ENCODE measurements around the gene APCS.

APCS gene, protein sequence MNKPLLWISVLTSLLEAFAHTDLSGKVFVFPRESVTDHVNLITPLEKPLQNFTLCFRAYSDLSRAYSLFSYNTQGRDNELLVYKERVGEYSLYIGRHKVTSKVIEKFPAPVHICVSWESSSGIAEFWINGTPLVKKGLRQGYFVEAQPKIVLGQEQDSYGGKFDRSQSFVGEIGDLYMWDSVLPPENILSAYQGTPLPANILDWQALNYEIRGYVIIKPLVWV

DNA sequence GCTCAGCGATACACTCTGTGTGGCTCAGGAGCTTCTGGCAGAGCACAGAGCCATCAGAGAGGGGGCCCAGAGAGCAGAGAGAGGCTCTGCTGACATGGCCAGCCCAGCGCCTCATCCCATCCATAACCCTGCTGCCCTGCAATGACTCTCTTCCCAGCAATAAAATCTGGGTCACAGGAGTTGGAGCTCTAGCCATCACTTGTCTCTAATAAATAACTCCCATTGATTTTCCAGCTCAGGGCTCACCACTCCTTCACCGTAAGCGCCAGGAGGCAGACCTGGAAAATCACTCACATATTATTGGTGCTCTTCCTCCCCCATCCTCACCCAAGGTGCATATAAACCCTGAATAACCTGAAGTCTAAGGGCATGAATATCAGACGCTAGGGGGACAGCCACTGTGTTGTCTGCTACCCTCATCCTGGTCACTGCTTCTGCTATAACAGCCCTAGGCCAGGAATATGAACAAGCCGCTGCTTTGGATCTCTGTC lies at the start of gene APCS:
APCS (plus strand) TSS at position 366 of the 491 bp plus-strand sequence; CDS start at position 462, 96 bp downstream.
- no peak for DNase-seq

DNA sequence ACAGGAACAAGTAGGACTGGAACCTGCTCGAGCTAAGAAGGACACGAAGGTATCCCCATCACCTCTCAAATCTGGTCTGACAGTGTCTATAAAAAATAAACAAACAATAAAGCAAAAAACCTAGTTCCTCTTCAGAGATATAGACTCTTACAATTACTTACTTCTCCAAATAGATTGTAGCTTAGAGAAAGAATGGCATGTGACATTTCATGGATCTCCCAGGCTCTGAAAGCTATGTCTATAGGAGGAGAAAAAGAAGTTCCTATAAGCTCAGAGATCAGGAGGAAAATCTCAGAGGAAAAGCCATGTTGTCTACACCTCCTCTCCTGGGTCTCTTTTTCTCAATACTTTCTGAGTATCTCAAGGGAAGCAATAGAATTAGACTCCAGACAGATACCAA lies 39.5 kb upstream of the APCS start:
- no peak for DNase-seq

DNA sequence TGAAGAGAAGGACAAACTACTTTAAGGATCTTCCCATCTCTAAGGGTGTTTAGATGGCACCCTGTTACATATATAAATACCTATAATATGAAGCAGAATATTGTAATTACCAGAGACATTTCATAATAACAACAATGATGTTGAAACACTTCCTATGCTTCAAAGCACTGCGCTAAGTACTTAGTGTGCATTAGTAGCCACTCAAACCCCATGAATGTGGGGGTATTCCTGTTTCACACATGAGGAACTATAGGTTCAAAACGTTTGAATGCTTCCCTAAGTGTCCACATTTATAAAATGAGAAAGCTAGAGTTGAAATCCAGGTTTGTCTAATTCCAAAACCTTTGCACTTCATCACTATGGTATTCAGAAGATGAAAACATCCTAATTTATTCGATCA lies 33.4 kb upstream of the APCS start:
- DNase-seq, result no peak

DNA sequence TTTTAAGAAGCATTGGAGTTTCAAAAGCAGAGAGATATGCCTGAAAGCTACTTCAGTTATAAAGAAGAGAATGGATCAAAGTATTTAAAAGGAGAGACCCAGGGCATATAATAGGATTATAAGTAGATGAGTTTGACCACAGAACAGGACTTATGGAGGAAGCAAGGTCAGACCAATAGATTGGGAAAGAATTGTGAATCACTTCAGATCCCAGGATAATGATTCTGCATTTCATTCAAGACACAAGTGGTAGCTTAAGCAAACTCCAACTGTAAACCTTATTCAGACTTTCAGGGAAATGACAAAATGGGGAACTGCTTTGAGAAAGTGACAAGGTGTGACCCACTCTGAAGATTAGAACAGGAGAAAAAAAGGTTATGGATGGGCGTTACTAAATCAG lies 32.9 kb upstream of the APCS start:
- DNase-seq, result no peak

DNA sequence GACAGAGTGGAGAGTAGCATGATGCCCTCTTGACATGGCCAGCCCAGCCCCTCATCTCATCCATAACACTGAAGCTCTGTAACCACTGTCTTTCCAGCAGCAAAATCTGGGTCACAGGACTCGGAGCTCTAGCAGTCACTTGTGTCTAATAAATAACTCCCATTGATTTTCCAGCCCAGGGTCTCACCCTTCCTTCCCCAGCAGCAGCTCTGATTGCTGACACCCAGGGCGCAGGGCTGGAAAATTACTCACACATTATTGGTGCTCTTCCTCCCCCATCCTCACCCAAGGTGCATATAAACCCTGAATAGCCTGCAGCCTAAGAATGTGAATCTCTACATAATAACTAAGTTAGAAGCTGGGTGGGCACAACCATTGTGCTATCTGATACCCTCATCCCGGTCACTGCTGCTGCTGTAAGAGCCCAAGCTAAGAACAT lies 30.7 kb upstream of the APCS start:
- DNase-seq, result no peak

DNA sequence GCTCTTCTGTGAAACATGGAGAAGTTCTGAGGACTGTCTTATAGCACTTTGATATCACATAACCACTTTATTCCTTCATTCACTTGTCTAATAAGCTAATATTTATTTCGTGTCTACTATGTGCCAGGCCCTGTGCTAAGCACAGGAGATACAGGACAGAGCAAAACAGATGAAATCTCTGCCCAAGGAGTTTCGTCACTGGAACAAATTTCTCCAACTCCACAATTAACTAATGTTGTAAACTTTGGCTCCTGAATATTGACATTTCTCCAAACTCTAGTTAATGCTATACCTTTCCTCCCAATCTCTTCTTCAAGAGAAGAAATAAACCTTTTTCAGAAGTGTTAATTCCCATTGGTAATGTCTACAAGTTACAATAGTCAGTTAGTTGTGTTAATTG lies 27.0 kb upstream of the APCS start:
- DNase-seq, result no peak

DNA sequence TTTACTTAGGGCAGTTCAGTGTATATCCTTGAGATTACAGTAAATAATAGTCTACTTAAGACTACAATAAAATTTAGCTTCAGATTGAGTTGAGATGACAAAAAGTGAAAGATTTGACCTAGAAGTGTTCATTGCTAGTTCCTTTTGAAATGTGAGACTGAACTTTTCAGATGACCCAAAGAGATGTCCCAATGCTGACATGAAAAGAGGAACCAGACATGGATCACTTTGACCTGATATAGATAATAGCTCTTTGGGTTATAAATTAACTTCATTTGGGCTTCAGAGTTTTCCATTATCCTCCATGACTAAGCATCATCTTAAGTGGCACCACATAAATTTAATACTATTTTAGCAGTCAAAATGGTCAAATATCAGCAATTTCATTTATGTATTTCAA lies 26.1 kb upstream of the APCS start:
- no peak for DNase-seq

DNA sequence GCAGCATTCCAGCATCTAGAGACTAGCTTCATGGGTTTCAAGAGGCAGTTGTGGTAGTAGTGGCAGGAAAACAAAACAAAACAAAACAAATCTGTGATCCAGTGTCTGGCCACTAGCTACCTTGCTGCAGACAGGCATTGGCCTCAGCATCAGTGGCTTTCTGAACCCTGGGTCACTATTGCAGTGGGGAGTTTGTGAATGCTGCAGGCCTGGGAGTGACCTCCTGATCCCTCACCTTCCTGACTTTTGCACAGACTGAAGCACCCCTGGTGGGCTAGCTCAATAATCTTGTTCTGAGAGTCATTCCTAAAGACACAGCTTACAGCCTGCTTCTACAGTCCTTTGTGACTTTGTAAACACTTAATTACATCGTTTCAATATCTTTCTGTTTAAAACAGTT lies 24.9 kb upstream of the APCS start:
- DNase-seq, result no peak

DNA sequence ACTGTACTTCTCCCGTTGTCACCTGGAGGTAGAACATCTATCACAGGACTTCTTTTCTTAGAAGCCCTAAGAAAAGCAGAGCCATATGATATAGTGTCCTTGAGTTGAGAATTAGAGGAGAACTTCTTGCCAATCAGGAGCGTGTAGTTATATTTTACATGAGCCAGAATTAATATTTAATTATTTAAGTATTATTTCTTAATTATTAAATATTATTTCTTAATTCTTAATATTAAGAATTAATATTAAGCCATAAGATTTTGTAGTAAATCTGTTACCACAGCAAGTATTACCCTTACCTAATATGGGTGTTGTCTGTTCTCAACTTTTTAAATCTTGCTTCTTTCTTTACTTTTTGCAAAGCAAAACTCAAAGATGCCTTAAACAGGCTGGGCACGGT lies 10.2 kb upstream of the APCS start:
- no peak for DNase-seq

DNA sequence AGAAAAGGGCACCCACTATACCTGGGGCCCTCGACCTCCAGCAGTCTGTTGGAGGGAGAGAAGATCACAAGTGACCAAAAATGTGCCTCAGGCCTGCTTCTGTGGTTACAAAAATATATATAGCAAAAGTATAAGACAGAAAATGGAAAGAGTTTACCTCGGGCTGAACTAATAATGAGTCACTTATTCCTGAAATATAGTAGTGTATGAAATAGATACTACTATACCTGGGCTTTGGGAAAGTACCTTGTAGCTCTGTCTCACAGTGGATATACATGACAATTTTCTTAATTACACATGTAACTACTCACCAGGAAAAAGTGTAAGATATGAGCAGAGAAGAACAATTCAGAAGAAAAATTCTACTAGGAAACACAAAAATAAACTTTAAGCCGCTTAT lies 7.3 kb upstream of the APCS start:
- no peak for DNase-seq

DNA sequence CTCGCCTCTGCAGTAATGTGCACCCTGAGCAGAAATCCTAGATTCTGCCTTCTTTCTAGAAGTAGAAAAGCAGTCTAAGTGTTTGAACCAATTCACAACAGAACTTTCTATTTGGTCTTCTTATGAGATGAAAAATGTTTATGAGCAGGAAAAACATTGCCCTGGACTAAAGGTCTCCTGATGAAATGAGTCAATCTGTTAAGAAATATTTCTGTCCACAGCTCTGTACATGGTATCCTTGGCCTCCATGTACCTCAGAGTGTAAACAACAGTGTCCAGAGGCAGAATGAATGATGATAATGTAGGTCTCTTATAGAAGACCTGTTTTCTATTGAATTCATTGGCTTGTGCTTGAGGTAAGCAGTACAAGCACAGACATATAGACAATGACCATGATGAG lies 6.2 kb upstream of the APCS start:
- no peak for DNase-seq

DNA sequence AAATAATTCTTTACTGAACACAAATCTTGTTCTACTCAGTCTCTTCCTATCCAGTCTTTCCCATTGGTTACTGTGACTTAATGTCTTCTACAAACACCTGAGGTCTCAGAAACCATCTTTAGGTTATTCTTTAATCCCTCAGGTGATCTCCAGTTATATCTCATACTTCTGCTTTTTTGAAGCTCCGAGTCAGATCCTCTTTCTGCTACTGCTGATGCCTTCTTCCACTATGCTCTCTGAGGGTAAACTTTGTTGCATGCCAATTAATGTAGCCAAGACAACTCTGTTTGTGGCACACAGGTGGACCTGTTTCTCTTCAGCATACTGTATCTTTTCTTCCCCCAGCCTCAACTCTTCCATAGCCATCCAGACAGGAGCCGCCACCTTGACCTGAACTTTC lies 3.1 kb upstream of the APCS start:
- no peak for DNase-seq

DNA sequence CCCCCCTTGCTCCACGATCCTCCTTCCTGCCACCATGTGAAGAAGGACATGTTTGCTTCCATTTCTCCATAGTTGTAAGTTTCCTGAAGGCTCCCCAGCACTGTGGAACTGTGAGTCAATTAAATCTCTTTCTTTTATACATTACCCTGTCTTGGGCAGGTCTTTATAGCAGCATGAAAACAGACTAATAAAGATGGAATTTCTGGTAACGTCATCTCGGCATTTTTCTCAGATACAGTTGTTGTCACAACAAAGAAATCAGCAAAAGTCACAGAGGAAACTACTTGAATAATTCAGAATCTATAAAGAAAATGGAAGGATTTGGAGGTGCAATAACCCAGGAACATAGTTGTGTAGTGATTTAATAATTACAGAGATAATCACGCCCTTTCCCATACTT lies 4.4 kb downstream of the APCS start:
- DNase-seq, result no peak

DNA sequence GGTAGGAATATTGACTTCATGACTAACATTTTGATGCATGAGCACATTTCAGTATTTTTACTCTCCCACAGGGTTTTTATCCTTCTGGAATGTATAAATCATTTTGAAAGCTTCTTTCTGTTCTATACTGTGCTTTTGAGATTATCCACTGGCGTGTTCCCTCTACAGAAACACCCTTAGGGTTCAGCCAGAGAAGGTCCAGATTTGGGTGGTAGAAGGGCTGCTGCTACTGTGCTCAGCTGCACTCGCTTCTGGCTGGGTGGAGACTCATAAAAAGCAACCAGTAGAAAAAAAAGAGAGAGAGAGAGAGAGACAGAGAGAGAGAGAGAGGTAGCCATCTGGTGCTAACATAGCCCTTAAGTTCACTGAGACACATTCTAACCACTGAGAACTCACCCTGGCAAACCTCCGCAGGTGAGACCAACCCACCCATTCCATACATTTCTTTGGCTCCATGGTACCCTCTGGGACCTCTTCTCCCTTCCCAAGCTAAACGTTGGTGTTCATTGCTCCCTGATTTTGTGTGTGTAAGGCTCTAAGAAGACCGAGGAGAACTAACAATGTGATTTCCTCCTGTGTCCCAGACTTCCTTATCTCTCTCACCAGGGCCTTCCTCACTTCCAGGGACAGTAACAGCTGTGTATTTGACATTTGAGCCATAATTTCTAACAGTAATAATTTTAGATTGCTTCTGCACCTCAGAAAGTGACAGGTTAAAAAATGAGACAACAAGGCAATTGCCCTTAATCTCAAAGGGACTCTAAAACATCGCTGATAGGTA lies 7.2 kb downstream of the APCS start:
- no peak for DNase-seq

DNA sequence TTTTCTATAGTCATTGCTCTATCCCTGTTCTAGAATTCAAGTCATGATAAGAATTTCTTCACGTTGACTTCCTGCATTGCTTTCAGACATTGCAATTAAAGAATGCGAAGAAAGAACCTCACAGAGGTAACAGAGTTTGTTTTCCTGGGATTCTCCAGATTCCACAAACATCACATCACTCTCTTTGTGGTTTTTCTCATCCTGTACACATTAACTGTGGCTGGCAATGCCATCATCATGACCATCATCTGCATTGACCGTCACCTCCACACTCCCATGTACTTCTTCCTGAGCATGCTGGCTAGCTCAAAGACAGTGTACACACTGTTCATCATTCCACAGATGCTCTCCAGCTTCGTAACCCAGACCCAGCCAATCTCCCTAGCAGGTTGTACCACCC lies 10.6 kb downstream of the APCS start:
- no peak for DNase-seq

DNA sequence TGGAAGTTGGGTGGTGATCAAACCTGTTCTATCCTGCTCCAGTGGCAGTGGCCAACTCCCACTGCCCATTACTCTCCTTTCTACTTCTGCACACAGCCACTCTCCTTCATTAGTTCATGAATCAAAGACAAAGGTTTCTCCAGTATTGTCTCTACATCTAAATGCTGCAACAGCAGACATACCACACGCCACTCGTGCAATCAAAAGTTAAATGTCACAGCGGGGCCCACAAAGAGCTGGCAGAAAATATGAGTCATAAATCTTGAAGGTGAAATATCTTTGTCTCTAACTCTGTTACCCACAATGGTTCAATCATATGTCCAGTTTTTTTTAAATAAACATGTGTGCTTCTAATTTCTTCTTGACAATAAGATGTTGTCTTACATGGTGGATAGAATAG lies 13.3 kb downstream of the APCS start:
- DNase-seq, result no peak

DNA sequence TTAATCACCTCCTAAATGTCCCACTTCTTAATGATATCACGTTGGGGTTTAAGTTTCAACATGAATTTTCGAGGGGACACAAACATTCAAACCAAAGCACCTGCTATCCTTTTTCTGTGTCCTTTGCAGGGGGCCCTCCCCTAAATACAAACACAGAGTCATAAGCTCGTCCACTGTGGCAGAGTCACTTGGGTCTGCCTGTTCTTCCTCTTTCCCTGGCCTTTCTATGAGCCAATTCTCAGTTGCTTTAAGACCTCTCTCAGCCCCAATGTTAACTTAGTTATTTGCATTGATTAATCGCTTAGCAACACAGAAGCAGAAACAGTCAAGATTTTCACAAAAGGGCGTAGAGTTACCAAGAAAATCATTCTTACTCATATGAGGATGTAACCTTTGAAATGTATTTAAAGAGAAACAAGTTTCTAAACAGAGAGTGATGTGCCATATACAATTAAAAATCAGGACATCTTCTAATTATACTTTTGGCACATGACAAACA lies 14.9 kb downstream of the APCS start:
- no peak for DNase-seq

DNA sequence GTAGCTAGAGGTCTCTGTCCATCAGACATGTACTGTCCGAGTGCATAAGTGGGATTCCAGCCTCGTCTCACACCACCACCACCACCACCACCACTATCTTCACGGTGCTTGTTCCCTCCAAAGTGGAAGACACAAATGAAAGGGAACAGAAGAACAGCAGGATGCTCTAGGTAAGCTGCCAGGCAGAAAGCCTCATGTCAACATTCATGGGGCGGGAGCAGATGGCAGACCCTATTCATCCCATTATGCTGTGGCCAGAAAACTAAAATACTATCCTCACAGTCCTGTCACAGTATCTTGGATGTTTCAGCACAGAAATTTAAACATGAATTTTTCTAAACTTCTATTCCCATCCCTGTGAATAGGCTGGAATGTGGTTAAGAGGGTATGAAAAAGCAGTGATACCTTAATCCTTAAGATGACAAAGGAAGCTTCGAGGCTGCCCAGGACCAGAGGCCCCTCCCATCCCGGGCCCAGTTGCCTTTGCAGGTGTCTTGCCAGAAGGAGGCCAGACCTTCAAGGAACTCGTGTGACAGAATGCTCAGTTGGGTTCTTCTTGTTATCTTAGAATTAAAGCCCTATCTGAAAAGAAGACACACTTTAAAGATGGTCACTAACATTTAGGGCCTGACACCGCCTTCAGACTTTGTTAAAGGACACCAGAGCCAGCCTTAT lies 24.7 kb downstream of the APCS start:
- DNase-seq, result no peak

DNA sequence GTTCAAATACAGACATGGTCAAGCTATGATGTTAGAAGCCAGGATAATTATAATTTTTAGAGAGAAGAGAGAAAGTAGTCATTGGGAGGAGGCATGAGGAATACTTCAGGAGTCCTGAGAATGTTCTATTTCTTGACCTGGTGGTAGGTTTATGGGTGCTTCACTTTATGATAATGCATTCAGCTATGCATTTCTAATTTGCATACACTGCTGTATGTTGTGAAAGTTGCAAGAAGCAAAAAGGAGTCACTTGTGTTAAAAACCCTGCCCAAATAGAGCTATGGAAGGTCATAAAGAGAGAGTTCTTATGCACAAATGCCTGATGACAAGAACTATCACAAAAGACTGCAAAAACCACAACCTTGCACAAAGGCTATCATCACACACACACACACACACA lies 45.3 kb downstream of the APCS start:
- no peak for DNase-seq
